HepG2 (cell line): Measurements from ENCODE around the gene CSTPP1. TPM values are rescaled to one million over a fixed set of nuclear protein-coding genes. Genes with fewer than 3 reads are reported as not detected.
A peak's percentile ranks its signal among the peaks of the same experiment; 100 is the strongest.

Experiments used
- ATAC-seq: fragments of 200-7000 bp; cut with Tn5 transposase; 3 replicates; pipeline ENCODE4 v1.9.1; 2020; ENCODE audit warnings: mild to moderate bottlenecking, moderate library complexity
- BruUV-seq: library from RNA; stranded (reverse); fragments of 400-500 nt; replicated peaks from 2 replicates; lab custom pipeline; 2021; lab: Mats Ljungman, UMichigan
- CTCF ChIA-PET: fragments of 300-600 bp; formaldehyde crosslinking; extraction: SDS; loops from one replicate; lab custom pipeline; 2021; ENCODE audit warnings: low total read pairs, inconsistent platforms, low intra/inter-chr PET ratio; lab: Yijun Ruan, JAX
- POLR2A ChIA-PET: fragments of 350-600 bp; sonication (Branson Sonifier 250); formaldehyde crosslinking; loops from one replicate; lab custom pipeline; 2020; ENCODE audit warnings: antibody characterized with exemption, inconsistent platforms; lab: Yijun Ruan, JAX
- DNase-seq: peaks from one replicate; pipeline ENCODE4 v3.0.0-alpha.2; 2015; ENCODE audit warnings: low spot score
- FAIRE-seq: peaks from 3 replicates; lab custom pipeline; 2011; peaks lifted over from hg19 to GRCh38; lab: Jason Lieb, UNC
- H2AFZ ChIP-seq: one replicate; pipeline ENCODE4 v1.6.1; 2011; ENCODE audit warnings: low read length, inconsistent platforms
- H3K27ac ChIP-seq: fragments of 300-600 bp; 3 replicates; pipeline ENCODE4 v1.8.0; 2011; ENCODE audit warnings: mixed run types, mild to moderate bottlenecking, mixed read lengths, low read length, inconsistent platforms; ENCODE audit not compliant: insufficient read depth; ENCODE audit errors: extremely low read length
- H3K27me3 ChIP-seq, 2 experiments: fragments of 200-600 bp in 1 of 2; 2 replicates in 1 of 2; 3 replicates in 1 of 2; pipeline versions ENCODE4 v1.6.0 to v1.8.0; 2011; ENCODE audit warnings: low read length in 2 of 2, mild to moderate bottlenecking in 2 of 2, moderate library complexity in 2 of 2, inconsistent platforms in 1 of 2; ENCODE audit not compliant: insufficient read depth in 2 of 2, control insufficient read depth in 1 of 2
- H3K36me3 ChIP-seq, 2 experiments: fragments of 200-600 bp in 1 of 2; replicated peaks in 1 of 2; 2 replicates in 1 of 2; 3 replicates in 1 of 2; pipeline versions ENCODE4 v1.5.1 to v1.8.0; 2011; ENCODE audit warnings: low read length in 2 of 2, inconsistent platforms in 1 of 2; ENCODE audit not compliant: insufficient read depth in 2 of 2, control insufficient read depth in 1 of 2
- H3K4me1 ChIP-seq: 2 replicates; pipeline ENCODE4 v1.5.1; 2012; ENCODE audit warnings: low read length, inconsistent platforms; ENCODE audit not compliant: insufficient read depth
- H3K4me2 ChIP-seq: 2 replicates; pipeline ENCODE4 v1.6.0; 2011; ENCODE audit warnings: low read depth, low read length, inconsistent platforms
- H3K4me3 ChIP-seq, 3 experiments: fragments of 200-600 bp in 1 of 3; sonication (generic), shearing (Covaris generic) in 1 of 3; replicated peaks in 1 of 3; 2 replicates each; pipeline ENCODE4 v1.5.1; 2011 to 2016; ENCODE audit warnings: low read length in 3 of 3, inconsistent platforms in 2 of 3, low read depth in 2 of 3, mild to moderate bottlenecking in 2 of 3, control low read depth in 1 of 3, mixed read lengths in 1 of 3; ENCODE audit not compliant: insufficient read depth in 1 of 3
- H3K79me2 ChIP-seq: one replicate; pipeline ENCODE4 v1.6.1; 2011; ENCODE audit warnings: low read length, inconsistent platforms; ENCODE audit not compliant: insufficient read depth
- H3K9ac ChIP-seq: 2 replicates; pipeline ENCODE4 v1.6.0; 2011; ENCODE audit warnings: mild to moderate bottlenecking, low read depth, low read length, inconsistent platforms; ENCODE audit not compliant: insufficient read depth
- H3K9me3 ChIP-seq: 2 replicates; pipeline ENCODE4 v1.5.1; 2012; ENCODE audit warnings: mild to moderate bottlenecking, low read length
- H4K20me1 ChIP-seq: 2 replicates; pipeline ENCODE4 v1.6.0; 2011; ENCODE audit warnings: inconsistent platforms, mild to moderate bottlenecking, low read length, moderate library complexity; ENCODE audit not compliant: insufficient read depth
- BCL6 ChIP-seq: IDR thresholded peaks from 2 replicates; pipeline ENCODE4 v1.6.1; 2016; ENCODE audit warnings: missing genetic modification reagents, missing compliant biosample characterization
- CAMTA2 ChIP-seq: sonication (generic); formaldehyde crosslinking; IDR thresholded peaks from 2 replicates; pipeline ENCODE4 v1.4.0; 2020; ENCODE audit warnings: mild to moderate bottlenecking, missing genetic modification reagents, borderline replicate concordance
- CBX1 ChIP-seq: IDR thresholded peaks from one replicate; pipeline ENCODE4 v1.6.1; 2016; ENCODE audit warnings: antibody characterized with exemption, low read depth
- FLYWCH1 ChIP-seq: sonication (generic); formaldehyde crosslinking; IDR thresholded peaks from 2 replicates; pipeline ENCODE4 v1.8.1; 2023; ENCODE audit warnings: mild to moderate bottlenecking, missing genetic modification reagents
- MBNL3 ChIP-seq: fragments of 250-450 bp; sonication (Bioruptor Pico); conservative IDR thresholded peaks from 2 replicates; pipeline ENCODE4 v1.8.0; 2022; ENCODE audit warnings: mild to moderate bottlenecking, inconsistent platforms
- NCOR1 ChIP-seq: fragments of 200-600 bp; sonication (generic); IDR thresholded peaks from 2 replicates; pipeline ENCODE4 v1.7.0; 2017; ENCODE audit warnings: antibody characterized with exemption, low read length, borderline replicate concordance
- NFIC ChIP-seq: IDR thresholded peaks from 2 replicates; pipeline ENCODE4 v1.6.1; 2012; ENCODE audit warnings: mild to moderate bottlenecking, low read length, inconsistent platforms
- NR2F6 ChIP-seq, 2 experiments: IDR thresholded peaks; 2 replicates each; pipeline ENCODE4 v1.6.1; 2016; ENCODE audit warnings: antibody characterized with exemption in 1 of 2, mild to moderate bottlenecking in 1 of 2
- RBAK ChIP-seq: sonication (generic); formaldehyde crosslinking; IDR thresholded peaks from 2 replicates; pipeline ENCODE4 v1.5.1; 2020; ENCODE audit warnings: mild to moderate bottlenecking, missing genetic modification reagents
- RXRB ChIP-seq: IDR thresholded peaks from 2 replicates; pipeline ENCODE4 v1.6.1; 2016; ENCODE audit warnings: borderline replicate concordance, missing genetic modification reagents, missing compliant biosample characterization
- SP4 ChIP-seq: sonication (generic); formaldehyde crosslinking; IDR thresholded peaks from 2 replicates; pipeline ENCODE4 v1.8.1; 2023; ENCODE audit warnings: mild to moderate bottlenecking, missing genetic modification reagents
- YEATS4 ChIP-seq: sonication (generic); formaldehyde crosslinking; IDR thresholded peaks from 2 replicates; pipeline ENCODE4 v1.4.0; 2020; ENCODE audit warnings: missing genetic modification reagents, borderline replicate concordance
- ZFP90 ChIP-seq: sonication (generic); formaldehyde crosslinking; IDR thresholded peaks from 2 replicates; pipeline ENCODE4 v1.8.0; 2022; ENCODE audit warnings: missing genetic modification reagents, mild to moderate bottlenecking, inconsistent platforms, borderline replicate concordance
- ZNF451 ChIP-seq: sonication (generic); formaldehyde crosslinking; IDR thresholded peaks from 2 replicates; pipeline ENCODE4 v1.5.0; 2020; ENCODE audit warnings: mild to moderate bottlenecking, missing genetic modification reagents
- ZSCAN12 ChIP-seq: sonication (generic); formaldehyde crosslinking; IDR thresholded peaks from 2 replicates; pipeline ENCODE4 v1.9.0; 2021; ENCODE audit warnings: mild to moderate bottlenecking, missing genetic modification reagents
- WGBS: methylation state at CpG from one replicate; pipeline ENCODE4 v1.1.6; 2017; ENCODE audit warnings: low lambda C conversion rate; 5-methylcytosine and 5-hydroxymethylcytosine counted together
- in situ Hi-C: cut with HindIII; loops from 2 replicates; pipeline ENCODE4 v1.10.0; 2017; ENCODE audit warnings: low pct_unique_long_range_greater_than_20kb; ENCODE audit not compliant: extremely low pct_ligation_motif_present
- intact Hi-C: fragments of 100-400 bp; cut with micrococcal nuclease; formaldehyde crosslinking; loops from one replicate; pipeline ENCODE4 v1.10.0; 2022; ENCODE audit not compliant: unreplicated experiment
- polyA plus RNA-seq, 8 experiments: library from polyadenylated mRNA; depleted of rRNA in 3 of 8; stranded (reverse) in 7 of 8; unstranded in 1 of 8; fragments of >200 nt; fragmentation: Illumina TruSeq in 4 of 8; extraction: Trizol in 4 of 8; gene quantifications; 2 replicates each; pipeline versions ENCODE4 v1.2.1 to v1.2.3, GENCODE V29; 2011 to 2016; ENCODE audit warnings: low read depth in 4 of 8, missing spikeins in 1 of 8, mixed read lengths in 1 of 8; ENCODE audit not compliant: insufficient read depth in 1 of 8
- total RNA-seq, 5 experiments: library from RNA; depleted of rRNA; stranded (reverse); fragments of >200 nt; fragmentation: Illumina TruSeq; extraction: Trizol; gene quantifications; 2 replicates each; pipeline ENCODE4 v1.2.3, GENCODE V29; 2016; ENCODE audit warnings: low read depth in 1 of 5
- TF ChIP-seq, protein P1 (sequence below), 2 experiments: sonication (generic) in 1 of 2; formaldehyde crosslinking in 1 of 2; IDR thresholded peaks; 2 replicates each; pipeline versions ENCODE4 v1.5.1 to v1.6.1; 2011 to 2020; ENCODE audit warnings: borderline replicate concordance in 1 of 2, low read depth in 1 of 2, low read length in 1 of 2, mild to moderate bottlenecking in 1 of 2, missing genetic modification reagents in 1 of 2, moderate library complexity in 1 of 2
- TF ChIP-seq, protein P2 (sequence below): sonication (generic); formaldehyde crosslinking; IDR thresholded peaks from 2 replicates; pipeline ENCODE4 v1.8.0; 2022; ENCODE audit warnings: missing genetic modification reagents, mild to moderate bottlenecking, moderate library complexity, borderline replicate concordance

The CSTPP1 gene
- total and polyA plus RNA-seq, 2 of the 13 experiments (the other 11 are each of a cell fraction or from before 2014, with no cell fraction given): 12.3 to 14.6 TPM

DNA sequence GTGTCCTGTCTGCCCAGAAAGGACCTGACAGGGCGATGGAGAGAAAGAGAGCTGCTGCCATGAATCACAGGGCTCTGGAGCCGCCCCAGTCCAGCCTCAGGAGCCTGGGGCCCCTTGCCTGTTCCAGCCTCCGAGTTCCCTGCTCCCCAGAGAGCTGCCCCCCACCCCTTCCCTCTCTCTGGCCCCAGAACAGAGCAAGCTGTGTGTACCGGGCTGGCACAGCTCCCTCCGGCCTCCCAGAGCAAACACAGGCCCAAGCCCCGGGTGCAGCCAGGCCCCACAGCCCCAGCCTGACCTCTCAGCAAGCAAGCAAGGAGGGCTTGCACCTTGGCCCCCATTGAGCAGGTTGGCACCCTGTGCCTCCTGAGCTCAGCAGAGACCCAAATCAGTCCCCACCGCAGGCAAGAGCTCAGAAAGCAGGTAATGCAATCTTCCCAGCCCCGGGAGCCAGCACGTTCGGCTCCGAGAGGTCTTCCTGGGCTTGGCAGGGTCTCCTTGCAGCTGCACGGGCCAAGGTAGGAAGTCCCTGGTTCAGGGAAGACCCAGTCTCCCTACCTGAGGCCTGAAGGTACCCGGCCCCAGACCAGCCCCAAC lies 248.2 kb downstream of the CSTPP1 start:
- Histone ChIP-seq H3K9ac (peak overlapping the region; percentile 94), H3K4me2 (peak overlapping the region; percentile 86), H3K27ac (peak overlapping the region; percentile 98), H3K79me2 (peaks cover 25% of the 10 kb centered on the region), H3K36me3 (peaks cover 11 to 16% of the 10 kb centered on the region in 2 experiments), H3K27me3 (no peaks in the 10 kb centered on the region), H3K4me1 (peaks cover 51% of the 10 kb centered on the region), H3K4me3 (peak overlapping the region; percentile 70 to 86 (median 77)), H4K20me1 (no peaks in the 10 kb centered on the region), H3K9me3 (no peaks in the 10 kb centered on the region), H2AFZ (no peak overlapping the region)
- in situ Hi-C loops: no loop called here
- 0% methylated on average over 2 of the region's 13 CpGs for WGBS
- ChIA-PET POLR2A (interaction anchor here (0.6 to 9.2 kb wide), 25 partner anchors 9 to 323 kb away, joined by 3 to 247 read pairs (median 5); partner anchors contain the start of genes ACP2, DDB2, MADD and NR1H3), CTCF (no interaction called here)
- no peak for FAIRE-seq
- ATAC-seq: peak; percentile 80
- intact Hi-C loops: loop anchor here (2.0 kb wide), 1 partner anchor 70 kb away; no protein-coding TSS in a partner anchor
- no TSS peak for BruUV-seq
- DNase-seq: peak; percentile 90
- TF ChIP-seq ZNF451 (CRISPR knock-in tag): 0 out of 2 replicates have a peak, but pooled peaks have one; percentile 25
- TF ChIP-seq YEATS4 (CRISPR knock-in tag): 0 out of 2 replicates have a peak, but pooled peaks have one; percentile 51
- no peak; the same call in none of the 2 replicates for TF ChIP-seq ZFP90 (CRISPR knock-in tag)
- TF ChIP-seq RXRB (CRISPR knock-in tag): peak; percentile 82
- peak; percentile 19; the same call in 1 of the 2 replicates for TF ChIP-seq NCOR1
- TF ChIP-seq, protein P1, sequence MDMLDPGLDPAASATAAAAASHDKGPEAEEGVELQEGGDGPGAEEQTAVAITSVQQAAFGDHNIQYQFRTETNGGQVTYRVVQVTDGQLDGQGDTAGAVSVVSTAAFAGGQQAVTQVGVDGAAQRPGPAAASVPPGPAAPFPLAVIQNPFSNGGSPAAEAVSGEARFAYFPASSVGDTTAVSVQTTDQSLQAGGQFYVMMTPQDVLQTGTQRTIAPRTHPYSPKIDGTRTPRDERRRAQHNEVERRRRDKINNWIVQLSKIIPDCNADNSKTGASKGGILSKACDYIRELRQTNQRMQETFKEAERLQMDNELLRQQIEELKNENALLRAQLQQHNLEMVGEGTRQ (IDR thresholded peaks at IDR 0.05; ENCODE audit: low read depth, low read length): no peak
- TF ChIP-seq, protein P1 (CRISPR knock-in tag; IDR thresholded peaks at IDR 0.05; ENCODE audit: borderline replicate concordance): peak; percentile 12; the same call in 1 of the 2 replicates
- no peak for TF ChIP-seq MBNL3 (CRISPR knock-in tag)
- TF ChIP-seq RBAK: no peak
- 0 out of 2 replicates have a peak, but pooled peaks have one; percentile 54 for TF ChIP-seq ZSCAN12 (CRISPR knock-in tag)
- peak; percentile 66 for TF ChIP-seq BCL6 (CRISPR knock-in tag)
- TF ChIP-seq NFIC: 0 out of 2 replicates have a peak, but pooled peaks have one; percentile 33
- peak; percentile 59 for TF ChIP-seq CBX1
- peak; percentile 66; the same call in 1 of the 2 replicates for TF ChIP-seq SP4 (CRISPR knock-in tag)
- TF ChIP-seq, protein P2, sequence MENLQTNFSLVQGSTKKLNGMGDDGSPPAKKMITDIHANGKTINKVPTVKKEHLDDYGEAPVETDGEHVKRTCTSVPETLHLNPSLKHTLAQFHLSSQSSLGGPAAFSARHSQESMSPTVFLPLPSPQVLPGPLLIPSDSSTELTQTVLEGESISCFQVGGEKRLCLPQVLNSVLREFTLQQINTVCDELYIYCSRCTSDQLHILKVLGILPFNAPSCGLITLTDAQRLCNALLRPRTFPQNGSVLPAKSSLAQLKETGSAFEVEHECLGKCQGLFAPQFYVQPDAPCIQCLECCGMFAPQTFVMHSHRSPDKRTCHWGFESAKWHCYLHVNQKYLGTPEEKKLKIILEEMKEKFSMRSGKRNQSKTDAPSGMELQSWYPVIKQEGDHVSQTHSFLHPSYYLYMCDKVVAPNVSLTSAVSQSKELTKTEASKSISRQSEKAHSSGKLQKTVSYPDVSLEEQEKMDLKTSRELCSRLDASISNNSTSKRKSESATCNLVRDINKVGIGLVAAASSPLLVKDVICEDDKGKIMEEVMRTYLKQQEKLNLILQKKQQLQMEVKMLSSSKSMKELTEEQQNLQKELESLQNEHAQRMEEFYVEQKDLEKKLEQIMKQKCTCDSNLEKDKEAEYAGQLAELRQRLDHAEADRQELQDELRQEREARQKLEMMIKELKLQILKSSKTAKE (CRISPR knock-in tag): 0 out of 2 replicates have a peak, but pooled peaks have one; percentile 66
- TF ChIP-seq CAMTA2 (CRISPR knock-in tag): 0 out of 2 replicates have a peak, but pooled peaks have one; percentile 73
- TF ChIP-seq FLYWCH1: no peak
- peak; percentile 71; the same call in 1 of the 2 replicates for TF ChIP-seq NR2F6 (IDR thresholded peaks at IDR 0.05)
- peak; percentile 47; the same call in 1 of the 2 replicates for TF ChIP-seq NR2F6 (CRISPR knock-in tag; IDR thresholded peaks at IDR 0.05)
